GM23248 (cell line): ENCODE measurements around the gene DDX10. TPM values are rescaled to one million over a fixed set of nuclear protein-coding genes. Genes with fewer than 3 reads are reported as not detected.
A peak's percentile ranks its signal among the peaks of the same experiment; 100 is the strongest.

Experiments
- DNase-seq: peaks from one replicate; pipeline ENCODE4 v3.0.0-alpha.2; 2015
- H2AFZ ChIP-seq: fragments of 200-600 bp; sonication (generic); 2 replicates; pipeline ENCODE4 v1.6.1; 2016; ENCODE audit warnings: antibody characterized with exemption
- H3F3A ChIP-seq: fragments of 200-600 bp; sonication (generic); 2 replicates; pipeline ENCODE4 v1.6.1; 2016; ENCODE audit warnings: mild to moderate bottlenecking, antibody characterized with exemption, mixed run types; ENCODE audit not compliant: insufficient read depth
- H3K27ac ChIP-seq: fragments of 200-600 bp; sonication (generic); 2 replicates; pipeline ENCODE4 v1.5.1; 2016; ENCODE audit warnings: mild to moderate bottlenecking
- H3K27me3 ChIP-seq: fragments of 200-600 bp; sonication (generic); replicated peaks from 2 replicates; pipeline ENCODE4 v1.6.1; 2016; ENCODE audit warnings: mild to moderate bottlenecking; ENCODE audit not compliant: insufficient read depth
- H3K36me3 ChIP-seq: fragments of 200-600 bp; sonication (generic); 2 replicates; pipeline ENCODE4 v1.6.1; 2016; ENCODE audit warnings: low read depth, mild to moderate bottlenecking
- H3K4me1 ChIP-seq: fragments of 200-600 bp; sonication (generic); 2 replicates; pipeline ENCODE4 v1.6.1; 2016; ENCODE audit warnings: mild to moderate bottlenecking; ENCODE audit not compliant: insufficient read depth
- H3K4me2 ChIP-seq: fragments of 200-600 bp; sonication (generic); one replicate; pipeline ENCODE4 v1.6.1; 2016; ENCODE audit warnings: mild to moderate bottlenecking; ENCODE audit not compliant: unreplicated experiment
- H3K4me3 ChIP-seq: fragments of 200-600 bp; sonication (generic); 2 replicates; pipeline ENCODE4 v1.5.1; 2016; ENCODE audit warnings: mild to moderate bottlenecking
- H3K79me2 ChIP-seq: fragments of 200-600 bp; sonication (generic); 2 replicates; pipeline ENCODE4 v1.6.1; 2016; ENCODE audit warnings: mild to moderate bottlenecking; ENCODE audit not compliant: insufficient read depth
- H3K9ac ChIP-seq: fragments of 200-600 bp; sonication (generic); 2 replicates; pipeline ENCODE4 v1.6.1; 2016; ENCODE audit warnings: mild to moderate bottlenecking
- H3K9me2 ChIP-seq: fragments of 200-600 bp; sonication (generic); 2 replicates; pipeline ENCODE4 v1.6.1; 2016; ENCODE audit warnings: mixed run types, mild to moderate bottlenecking, moderate library complexity; ENCODE audit not compliant: insufficient read depth
- H3K9me3 ChIP-seq: fragments of 200-600 bp; sonication (generic); one replicate; pipeline ENCODE4 v1.6.1; 2017; ENCODE audit warnings: low read depth
- H4K20me1 ChIP-seq: fragments of 200-600 bp; sonication (generic); 2 replicates; pipeline ENCODE4 v1.6.0; 2016; ENCODE audit not compliant: insufficient read depth
- EZH2 ChIP-seq: fragments of 200-600 bp; sonication (generic); IDR thresholded peaks from 2 replicates; pipeline ENCODE4 v1.6.1; 2018; ENCODE audit warnings: antibody characterized with exemption, mild to moderate bottlenecking; ENCODE audit not compliant: insufficient read depth, poor library complexity, severe bottlenecking
- EZH2phosphoT487 ChIP-seq: fragments of 200-600 bp; sonication (generic); IDR thresholded peaks from 2 replicates; pipeline ENCODE4 v1.6.1; 2018; ENCODE audit warnings: antibody characterized with exemption, moderate library complexity, mild to moderate bottlenecking, low read depth; ENCODE audit not compliant: insufficient read depth
- WGBS, 2 experiments: methylation state at CpG; one replicate each; pipeline ENCODE4 v1.1.6; 2015 to 2017; ENCODE audit warnings: low lambda C conversion rate in 2 of 2, low coverage in 1 of 2; ENCODE audit errors: missing lambda C conversion rate in 2 of 2; 5-methylcytosine and 5-hydroxymethylcytosine counted together
- in situ Hi-C: fragments of 300-500 bp; cut with MboI; formaldehyde crosslinking; loops from 2 replicates; pipeline ENCODE4 v1.15.0; 2020
- polyA plus RNA-seq: library from polyadenylated mRNA; unstranded; fragments of >200 nt; fragmentation: Nextera tagmentation; extraction: Ambion mirVana; gene quantifications from 2 replicates; pipeline ENCODE4 v1.2.1, GENCODE V29; 2016
- total RNA-seq: library from RNA; depleted of rRNA; stranded (reverse); fragments of >200 nt; shearing (Covaris generic); gene quantifications from 2 replicates; pipeline ENCODE4 v1.2.3, GENCODE V29; 2014

DDX10 gene
- total and polyA plus RNA-seq, 2 experiments from 2014 or later, result 23.6 to 31.2 TPM

DNA sequence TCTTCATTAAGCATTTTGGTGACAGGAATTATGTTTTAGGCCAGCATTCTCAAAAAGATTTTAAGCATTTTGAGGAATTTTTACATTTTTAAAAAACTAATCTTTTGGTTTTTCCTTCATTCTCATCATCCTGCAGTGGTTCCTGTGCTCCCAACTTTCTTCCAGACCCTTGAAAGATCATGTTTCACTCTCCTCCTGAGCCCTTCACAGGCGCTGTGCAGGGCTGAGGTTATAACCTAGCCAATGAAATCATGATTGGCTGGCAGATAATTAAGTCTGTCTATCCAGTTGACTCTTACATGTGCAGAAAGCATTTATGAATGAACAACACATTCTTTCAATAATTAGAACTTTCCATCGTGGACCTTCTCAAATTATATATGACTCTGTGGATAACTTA, 226.3 kb downstream of the DDX10 start:
- no peaks in the 10 kb centered on the region for H3K27me3 ChIP-seq
- H3K27ac ChIP-seq, result no peak overlapping the region
- peaks cover 28% of the 10 kb centered on the region for H3K4me1 ChIP-seq
- no peaks in the 10 kb centered on the region for H3K9me3 ChIP-seq
- no peak for DNase-seq
- in situ Hi-C loops, result no loop called here
- peaks cover 31% of the 10 kb centered on the region for H3F3A ChIP-seq
- H3K4me3 ChIP-seq, result no peak overlapping the region
- peaks cover 4% of the 10 kb centered on the region; the same call in 1 of the 2 replicates for H3K79me2 ChIP-seq
- no peaks in the 10 kb centered on the region for H4K20me1 ChIP-seq
- 54 to 60% methylated on average over 2 of the region's 2 CpGs for WGBS, 2 experiments
- no peak overlapping the region for H3K4me2 ChIP-seq
- peaks cover 6% of the 10 kb centered on the region; the same call in 1 of the 2 replicates for H3K9me2 ChIP-seq
- no peak overlapping the region for H3K9ac ChIP-seq
- no peak overlapping the region for H2AFZ ChIP-seq
- no peaks in the 10 kb centered on the region for H3K36me3 ChIP-seq
- TF ChIP-seq EZH2, result no peak
- no peak for TF ChIP-seq EZH2phosphoT487

DNA sequence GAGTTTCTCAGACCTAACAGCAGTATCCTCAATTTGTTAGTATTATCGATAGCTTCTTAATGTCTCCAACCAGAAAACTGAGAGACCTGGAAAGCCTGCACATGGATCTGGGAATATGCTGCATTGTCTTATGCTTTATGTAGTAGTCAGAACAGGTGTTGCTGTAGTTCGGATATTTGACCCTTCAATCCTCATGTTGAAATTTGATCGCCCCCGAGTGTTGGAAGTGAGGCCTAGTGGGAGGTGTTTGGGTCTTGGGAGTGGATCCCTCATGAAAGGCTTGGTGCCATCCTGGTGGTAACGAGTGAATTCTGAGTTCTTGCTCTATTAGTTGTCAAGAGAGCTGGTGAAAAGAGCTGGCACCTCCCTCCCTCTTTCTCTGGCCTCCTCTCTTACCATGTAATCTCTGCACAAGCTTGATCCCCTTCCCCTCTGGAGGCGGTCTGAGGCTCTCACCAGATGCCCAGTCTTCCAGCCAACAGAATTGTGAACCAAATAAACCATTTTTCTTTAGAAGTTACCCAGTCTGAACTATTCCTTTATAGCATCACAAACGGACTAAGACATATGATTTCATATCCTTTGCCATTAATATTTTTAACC, 227.1 kb downstream of the DDX10 start:
- peaks cover 31% of the 10 kb centered on the region for H3F3A ChIP-seq
- in situ Hi-C loops, result no loop called here
- WGBS, 2 experiments, result 96 to 97% methylated on average over 7 of the region's 7 CpGs
- TF ChIP-seq EZH2phosphoT487 (no peak), EZH2 (no peak)
- no peaks in the 10 kb centered on the region for H3K36me3 ChIP-seq
- no peak for DNase-seq
- H3K9ac ChIP-seq, result no peak overlapping the region
- peaks cover 6% of the 10 kb centered on the region; the same call in 1 of the 2 replicates for H3K9me2 ChIP-seq
- no peaks in the 10 kb centered on the region for H3K9me3 ChIP-seq
- H3K4me1 ChIP-seq, result peaks cover 28% of the 10 kb centered on the region
- H2AFZ ChIP-seq, result no peak overlapping the region
- no peak overlapping the region for H3K4me2 ChIP-seq
- H3K79me2 ChIP-seq, result peaks cover 4% of the 10 kb centered on the region; the same call in 1 of the 2 replicates
- no peaks in the 10 kb centered on the region for H3K27me3 ChIP-seq
- no peaks in the 10 kb centered on the region for H4K20me1 ChIP-seq
- no peak overlapping the region for H3K4me3 ChIP-seq
- no peak overlapping the region for H3K27ac ChIP-seq

DNA sequence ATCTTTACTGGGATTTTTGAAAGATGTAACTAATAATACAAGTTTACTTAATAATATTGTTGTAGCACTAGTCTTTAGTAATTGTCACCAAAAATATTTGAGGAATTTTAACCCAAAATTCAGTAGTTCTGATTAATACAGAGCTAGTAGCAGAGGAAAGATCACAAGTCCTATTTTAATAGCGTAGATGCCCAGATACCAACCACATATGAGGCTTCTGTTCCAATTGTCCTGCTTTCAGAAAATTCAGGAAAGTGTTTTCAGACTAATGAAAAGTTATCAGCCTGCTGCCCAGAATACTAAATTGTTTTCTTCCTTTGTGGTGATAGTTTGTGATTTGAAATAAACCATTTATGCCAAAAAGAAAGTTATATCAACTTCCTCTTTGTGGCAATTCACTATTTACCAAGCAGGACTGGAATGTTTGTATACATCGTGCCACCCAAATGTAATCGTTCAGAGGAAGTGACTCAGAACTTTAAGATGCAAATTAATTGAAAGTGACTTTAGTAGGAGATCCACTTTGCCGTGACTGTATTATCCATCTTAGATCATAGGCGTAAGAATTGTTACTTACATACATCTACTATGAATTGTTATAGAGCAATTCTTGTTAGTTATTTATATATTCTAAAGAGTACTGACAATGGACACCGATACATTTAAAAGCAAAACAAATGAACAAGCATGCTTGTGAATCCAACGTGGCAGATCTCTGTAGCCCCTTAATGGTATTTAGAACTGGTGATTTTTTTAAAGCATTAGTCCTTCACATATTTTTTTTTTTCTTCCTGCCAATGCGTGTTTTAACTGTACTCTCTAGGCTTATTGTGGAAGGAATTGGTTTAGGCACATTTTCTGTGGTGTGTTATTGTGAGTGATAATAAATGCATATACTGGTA, 231.0 kb downstream of the DDX10 start:
- no peak overlapping the region for H3K9ac ChIP-seq
- no peaks in the 10 kb centered on the region; the same call in 1 of the 2 replicates for H3K36me3 ChIP-seq
- H3K4me3 ChIP-seq, result peak overlapping the region; percentile 50
- peak overlapping the region; percentile 10; the same call in 1 of the 2 replicates for H2AFZ ChIP-seq
- peak overlapping the region; percentile 15 for H3K27ac ChIP-seq
- H3K79me2 ChIP-seq, result no peaks in the 10 kb centered on the region
- TF ChIP-seq EZH2 (no peak), EZH2phosphoT487 (no peak)
- H3K9me2 ChIP-seq, result no peaks in the 10 kb centered on the region
- no peaks in the 10 kb centered on the region for H3K27me3 ChIP-seq
- in situ Hi-C loops, result no loop called here
- H3F3A ChIP-seq, result peaks cover 33% of the 10 kb centered on the region
- 51% methylated on average over 8 of the region's 8 CpGs for whole genome bisulfite sequencing, 2 experiments
- peaks cover 27% of the 10 kb centered on the region for H3K4me1 ChIP-seq
- H3K4me2 ChIP-seq, result peak overlapping the region; percentile 51
- peak; percentile 65 for DNase-seq
- no peaks in the 10 kb centered on the region for H4K20me1 ChIP-seq
- H3K9me3 ChIP-seq, result no peaks in the 10 kb centered on the region

DNA sequence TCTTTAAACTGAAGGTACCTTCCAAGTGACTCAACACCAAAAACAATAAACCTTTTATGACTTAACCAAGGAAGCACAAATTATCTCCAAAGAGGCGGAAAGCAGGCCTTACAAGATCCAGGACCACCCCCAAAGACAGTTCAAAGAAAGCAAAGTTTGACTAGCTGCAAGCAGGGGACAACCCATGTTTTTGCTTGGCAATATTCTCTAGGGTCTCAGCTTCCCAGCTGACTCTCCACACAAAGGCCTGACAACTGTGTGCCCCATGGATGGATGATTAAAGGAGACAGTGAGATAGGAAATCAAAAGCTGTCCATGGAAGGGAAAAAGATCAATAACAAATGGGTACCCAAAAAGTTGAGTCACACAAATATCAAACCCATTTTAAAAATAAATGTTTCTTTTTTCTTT, 232.2 kb downstream of the DDX10 start:
- Histone ChIP-seq H3K79me2 (no peaks in the 10 kb centered on the region), H3K4me1 (peaks cover 27% of the 10 kb centered on the region), H3F3A (peaks cover 33% of the 10 kb centered on the region), H2AFZ (no peak overlapping the region), H3K36me3 (no peaks in the 10 kb centered on the region; the same call in 1 of the 2 replicates), H3K9me2 (no peaks in the 10 kb centered on the region), H3K9ac (no peak overlapping the region), H3K4me2 (no peak overlapping the region), H3K27ac (no peak overlapping the region), H3K27me3 (no peaks in the 10 kb centered on the region), H3K9me3 (no peaks in the 10 kb centered on the region), H3K4me3 (no peak overlapping the region), H4K20me1 (no peaks in the 10 kb centered on the region)
- no peak for TF ChIP-seq EZH2
- TF ChIP-seq EZH2phosphoT487, result no peak
- no peak for DNase-seq
- WGBS, 2 experiments, result 64 to 79% methylated on average over 1 of the region's 1 CpG
- in situ Hi-C loops, result no loop called here
